Stimulated activated CD8-positive, alpha-beta memory T cell treated with anti-CD3 and anti-CD28 coated beads, Interleukin-4, amount 100 ng/mL, for 24 hours (primary cell): Measurements from ENCODE around the gene TMEM205.
A peak's percentile ranks its signal among the peaks of the same experiment; 100 is the strongest.
"Not testable (repeated sequence)": the region's sequence is repeated elsewhere in the genome, so short reads cannot be mapped to it uniquely, and the experiment has no call there.

Experiments used
- DNase-seq: peaks from one replicate; pipeline ENCODE4 v3.0.0-alpha.2; 2020; ENCODE audit warnings: low read depth

The TMEM205 gene

GRCh38 chr19:11339254-11340098, 6.6 kb downstream of the TMEM205 start, which contains the start of gene RAB3D:
RAB3D (minus strand) TSS chr19:11339657; CDS start chr19:11337399, 2,258 bp downstream.
- DNase-seq = peak; percentile 78

- DNase-seq = no peak
Observed at GRCh38 chr19:11338569-11339253, 7.4 kb downstream of the TMEM205 start.

GRCh38 chr19:11338121-11338520, 7.9 kb downstream of the TMEM205 start:
- no peak for DNase-seq

- no peak for DNase-seq
Observed at GRCh38 chr19:11337080-11337479, 9.0 kb downstream of the TMEM205 start.

GRCh38 chr19:11335449-11336146, 10.5 kb downstream of the TMEM205 start:
- no peak for DNase-seq

- DNase-seq = not testable (repeated sequence)
Observed at GRCh38 chr19:11333838-11334237, 12.2 kb downstream of the TMEM205 start.

- DNase-seq = no peak
Observed at GRCh38 chr19:11332822-11333221, 13.2 kb downstream of the TMEM205 start.

GRCh38 chr19:11331502-11331901, 14.6 kb downstream of the TMEM205 start:
- no peak for DNase-seq

- no peak for DNase-seq
Observed at GRCh38 chr19:11330127-11330526, 15.9 kb downstream of the TMEM205 start.

GRCh38 chr19:11325544-11325943, 20.5 kb downstream of the TMEM205 start:
- no peak for DNase-seq

GRCh38 chr19:11324748-11325389, 21.2 kb downstream of the TMEM205 start:
- DNase-seq = no peak

GRCh38 chr19:11324079-11324661, 21.9 kb downstream of the TMEM205 start:
- DNase-seq = peak; percentile 15

GRCh38 chr19:11323601-11324078, 22.4 kb downstream of the TMEM205 start:
- DNase-seq = no peak

- no peak for DNase-seq
Observed at GRCh38 chr19:11322269-11323024, 23.6 kb downstream of the TMEM205 start.

- no peak for DNase-seq
Observed at GRCh38 chr19:11321191-11322126, 24.6 kb downstream of the TMEM205 start.

GRCh38 chr19:11320278-11320995, 25.6 kb downstream of the TMEM205 start:
- DNase-seq = not testable (repeated sequence)

GRCh38 chr19:11306337-11306736, 39.7 kb downstream of the TMEM205 start:
- DNase-seq = no peak

GRCh38 chr19:11304936-11305335, 41.1 kb downstream of the TMEM205 start:
- DNase-seq = no peak

- DNase-seq = no peak
Observed at GRCh38 chr19:11300811-11301120, 45.3 kb downstream of the TMEM205 start.
